Bronchial epithelial cell (primary cell): ENCODE data around the gene FGR. TPM values are rescaled to one million over a fixed set of nuclear protein-coding genes. Genes with fewer than 3 reads are reported as not detected.

ENCODE experiments used
- DNase-seq: peaks from one replicate; pipeline ENCODE4 v3.0.0-alpha.2; 2010; ENCODE audit warnings: low read depth
- FAIRE-seq: peaks from 2 replicates; lab custom pipeline; 2011; peaks lifted over from hg19 to GRCh38; lab: Jason Lieb, UNC
- H3K27me3 ChIP-seq: 2 replicates; pipeline ENCODE4 v1.5.1; 2011; ENCODE audit warnings: low read length; ENCODE audit not compliant: control insufficient read depth, insufficient read depth
- H3K36me3 ChIP-seq: 2 replicates; pipeline ENCODE4 v1.5.1; 2011; ENCODE audit warnings: low read length; ENCODE audit not compliant: control insufficient read depth, insufficient read depth
- H3K4me3 ChIP-seq: 2 replicates; pipeline ENCODE4 v1.5.1; 2011; ENCODE audit warnings: mild to moderate bottlenecking, low read depth, low read length, control low read depth
- CTCF ChIP-seq: IDR thresholded peaks from 2 replicates; pipeline ENCODE4 v1.5.1; 2011; ENCODE audit warnings: mild to moderate bottlenecking, moderate library complexity, low read length, control low read depth, inconsistent platforms; ENCODE audit not compliant: insufficient read depth, severe bottlenecking
- total RNA-seq: library from RNA; depleted of rRNA; stranded (reverse); fragments of >200 nt; gene quantifications from 2 replicates; pipeline ENCODE4 v1.2.1, GENCODE V29; 2014

Gene FGR
- total RNA-seq, 1 donor from 2014 or later = 1.1 TPM

- H3K4me3 ChIP-seq = no peak overlapping the region
- H3K27me3 ChIP-seq = no peaks in the 10 kb centered on the region
- no peaks in the 10 kb centered on the region for H3K36me3 ChIP-seq
- no peak for TF ChIP-seq CTCF
- DNase-seq (no peak), FAIRE-seq (no peak)
Observed at GRCh38 chr1:27666791-27667254, 31.8 kb upstream of the FGR start.

GRCh38 chr1:27666294-27666693 lies 31.3 kb upstream of the FGR start:
- H3K36me3 ChIP-seq = no peaks in the 10 kb centered on the region
- TF ChIP-seq CTCF = no peak
- no peaks in the 10 kb centered on the region for H3K27me3 ChIP-seq
- DNase-seq (no peak), FAIRE-seq (no peak)
- H3K4me3 ChIP-seq = no peak overlapping the region

GRCh38 chr1:27665016-27665651 lies 30.1 kb upstream of the FGR start:
- H3K36me3 ChIP-seq = no peaks in the 10 kb centered on the region

GRCh38 chr1:27664291-27664690 lies 29.3 kb upstream of the FGR start:
- FAIRE-seq (no peak), DNase-seq (no peak)
- Histone ChIP-seq H3K36me3 (no peaks in the 10 kb centered on the region), H3K27me3 (no peaks in the 10 kb centered on the region), H3K4me3 (no peak overlapping the region)
- TF ChIP-seq CTCF = no peak

More at GRCh38 chr1:27665016-27665651, 30.1 kb upstream of the FGR start:
- no peak overlapping the region for H3K4me3 ChIP-seq
- no peak for DNase-seq
- TF ChIP-seq CTCF = no peak
- H3K27me3 ChIP-seq = no peaks in the 10 kb centered on the region
- FAIRE-seq = no peak

- FAIRE-seq (no peak), DNase-seq (peak; percentile 69)
- peak; percentile 79 for TF ChIP-seq CTCF
- H3K27me3 ChIP-seq = no peaks in the 10 kb centered on the region
- H3K4me3 ChIP-seq = no peak overlapping the region
- H3K36me3 ChIP-seq = no peaks in the 10 kb centered on the region
Observed at GRCh38 chr1:27662707-27663393, 27.9 kb upstream of the FGR start.

- no peaks in the 10 kb centered on the region for H3K27me3 ChIP-seq
- no peaks in the 10 kb centered on the region for H3K36me3 ChIP-seq
- FAIRE-seq = no peak
- no peak for TF ChIP-seq CTCF
- H3K4me3 ChIP-seq = no peak overlapping the region
- no peak for DNase-seq
Observed at GRCh38 chr1:27662261-27662660, 27.3 kb upstream of the FGR start.
